NCI-H2029 treated with DMSO at 0.1 percent for 48 hours (cell line): ENCODE results near the gene C7orf25.

Experiments used
- DNase-seq: peaks from one replicate; lab custom pipeline; 2025; lab: John Stamatoyannopoulos, UW

C7orf25 gene

GRCh38 chr7:42877862-42878261 is 34.0 kb downstream of the C7orf25 start:
- peak; percentile 41 for DNase-seq

GRCh38 chr7:42876182-42877068 is 35.4 kb downstream of the C7orf25 start:
- DNase-seq: no peak

- no peak for DNase-seq
Observed at GRCh38 chr7:42869131-42870020, 42.5 kb downstream of the C7orf25 start.

GRCh38 chr7:42868480-42868879 is 43.4 kb downstream of the C7orf25 start:
- DNase-seq: no peak
